Middle frontal gyrus (tissue), 1 donor: ENCODE measurements around the gene IL1F10.

Source experiments
- DNase-seq: peaks from one replicate; pipeline ENCODE4 v3.0.0-alpha.2; 2015; ENCODE audit warnings: low spot score; ENCODE audit errors: extremely low spot score

Gene IL1F10

GRCh38 chr2:113067681-113068080 is at the start of gene IL1F10:
Gene IL1F10, plus strand, starts transcription at chr2:113067970. Its CDS starts 4,769 bp downstream, at chr2:113072739.
- no peak for DNase-seq

GRCh38 chr2:113018509-113018908 is 49.3 kb upstream of the IL1F10 start:
- no peak for DNase-seq

- no peak for DNase-seq
These were observed 46.5 kb upstream of the IL1F10 start for GRCh38 chr2:113021312-113021711.

GRCh38 chr2:113024764-113025163 is 43.0 kb upstream of the IL1F10 start:
- no peak for DNase-seq

GRCh38 chr2:113025737-113026136 is 42.0 kb upstream of the IL1F10 start:
- DNase-seq, result no peak

GRCh38 chr2:113027691-113028090 is 40.1 kb upstream of the IL1F10 start:
- no peak for DNase-seq

- no peak for DNase-seq
These were observed 39.7 kb upstream of the IL1F10 start for GRCh38 chr2:113028112-113028511.

- no peak for DNase-seq
These were observed 35.0 kb upstream of the IL1F10 start for GRCh38 chr2:113032737-113033136.

- no peak for DNase-seq
These were observed 33.8 kb upstream of the IL1F10 start for GRCh38 chr2:113034016-113034415.

- DNase-seq, result no peak
These were observed 31.0 kb upstream of the IL1F10 start for GRCh38 chr2:113036763-113037162.

- no peak for DNase-seq
These were observed 29.5 kb upstream of the IL1F10 start for GRCh38 chr2:113038291-113038690.

- no peak for DNase-seq
These were observed 28.6 kb upstream of the IL1F10 start for GRCh38 chr2:113039158-113039557.

- no peak for DNase-seq
These were observed 28.1 kb upstream of the IL1F10 start for GRCh38 chr2:113039719-113040118.

- no peak for DNase-seq
These were observed 25.9 kb upstream of the IL1F10 start for GRCh38 chr2:113041871-113042270.

GRCh38 chr2:113046465-113046864 is 21.3 kb upstream of the IL1F10 start:
- DNase-seq, result no peak

- DNase-seq, result no peak
These were observed 16.6 kb upstream of the IL1F10 start for GRCh38 chr2:113050921-113051895.

- DNase-seq, result no peak
These were observed 15.3 kb upstream of the IL1F10 start, which contains the start of gene IL36B for GRCh38 chr2:113052396-113052917. Gene IL36B, minus strand, starts transcription at chr2:113052867.

- DNase-seq, result no peak
These were observed 14.1 kb upstream of the IL1F10 start for GRCh38 chr2:113053666-113054065.

GRCh38 chr2:113054066-113054465 is 13.7 kb upstream of the IL1F10 start:
- no peak for DNase-seq

GRCh38 chr2:113056521-113056920 is 11.2 kb upstream of the IL1F10 start:
- no peak for DNase-seq

- DNase-seq, result no peak
These were observed 10.7 kb upstream of the IL1F10 start for GRCh38 chr2:113057117-113057516.

GRCh38 chr2:113058411-113058994 is 9.3 kb upstream of the IL1F10 start:
- DNase-seq, result no peak
